Mesothelial cell of epicardium (in vitro differentiated cells): ENCODE results near the gene TSNAXIP1. TPM values are rescaled to one million over a fixed set of nuclear protein-coding genes. Genes with fewer than 3 reads are reported as not detected.
A peak's percentile ranks its signal among the peaks of the same experiment; 100 is the strongest.

Source experiments
- DNase-seq, 2 experiments: peaks; one replicate each; pipeline ENCODE4 v3.0.0; 2021; ENCODE audit warnings: low spot score in 2 of 2; ENCODE audit not compliant: unreplicated experiment in 2 of 2
- H3K27ac Mint-ChIP-seq: 2 replicates; pipeline ENCODE4 v1.8.0; 2021; ENCODE audit warnings: mixed read lengths
- H3K27me3 Mint-ChIP-seq: 2 replicates; pipeline ENCODE4 v1.8.0; 2021; ENCODE audit warnings: low read depth, mixed read lengths
- H3K36me3 Mint-ChIP-seq: 2 replicates; pipeline ENCODE4 v1.8.0; 2021; ENCODE audit warnings: mixed read lengths
- H3K4me1 Mint-ChIP-seq: 2 replicates; pipeline ENCODE4 v1.8.0; 2021; ENCODE audit warnings: mixed read lengths
- H3K4me3 Mint-ChIP-seq: 2 replicates; pipeline ENCODE4 v1.8.0; 2021; ENCODE audit warnings: mild to moderate bottlenecking, moderate library complexity, mixed read lengths
- H3K9me3 Mint-ChIP-seq: 2 replicates; pipeline ENCODE4 v1.8.0; 2021; ENCODE audit warnings: mixed read lengths
- CTCF ChIP-seq: fragments of 200-600 bp; sonication (generic); IDR thresholded peaks from one replicate; pipeline ENCODE4 v1.5.0; 2021; ENCODE audit warnings: antibody characterized with exemption; ENCODE audit not compliant: unreplicated experiment
- total RNA-seq: library from RNA; stranded (reverse); gene quantifications from 3 replicates; pipeline ENCODE4 v1.2.1, GENCODE V29; 2021

Gene TSNAXIP1
- total RNA-seq, 1 donor from 2014 or later = 4.8 TPM

- Mint-ChIP-seq H3K36me3 (peaks cover 10% of the 10 kb centered on the region), H3K27me3 (no peaks in the 10 kb centered on the region), H3K4me3 (peak within 1 kb of the TSS; percentile 94), H3K4me1 (peaks cover 15% of the 10 kb centered on the region), H3K9me3 (no peaks in the 10 kb centered on the region), H3K27ac (peak within 1 kb of the TSS; percentile 94)
- DNase-seq = peak; percentile 41 to 76
- no peak for TF ChIP-seq CTCF
Observed at GRCh38 chr16:67872631-67873434, 66.1 kb downstream of the TSNAXIP1 start, which contains the start of gene EDC4. Gene EDC4, plus strand, starts transcription at chr16:67873052. Its CDS starts 210 bp downstream, at chr16:67873262.

DNA sequence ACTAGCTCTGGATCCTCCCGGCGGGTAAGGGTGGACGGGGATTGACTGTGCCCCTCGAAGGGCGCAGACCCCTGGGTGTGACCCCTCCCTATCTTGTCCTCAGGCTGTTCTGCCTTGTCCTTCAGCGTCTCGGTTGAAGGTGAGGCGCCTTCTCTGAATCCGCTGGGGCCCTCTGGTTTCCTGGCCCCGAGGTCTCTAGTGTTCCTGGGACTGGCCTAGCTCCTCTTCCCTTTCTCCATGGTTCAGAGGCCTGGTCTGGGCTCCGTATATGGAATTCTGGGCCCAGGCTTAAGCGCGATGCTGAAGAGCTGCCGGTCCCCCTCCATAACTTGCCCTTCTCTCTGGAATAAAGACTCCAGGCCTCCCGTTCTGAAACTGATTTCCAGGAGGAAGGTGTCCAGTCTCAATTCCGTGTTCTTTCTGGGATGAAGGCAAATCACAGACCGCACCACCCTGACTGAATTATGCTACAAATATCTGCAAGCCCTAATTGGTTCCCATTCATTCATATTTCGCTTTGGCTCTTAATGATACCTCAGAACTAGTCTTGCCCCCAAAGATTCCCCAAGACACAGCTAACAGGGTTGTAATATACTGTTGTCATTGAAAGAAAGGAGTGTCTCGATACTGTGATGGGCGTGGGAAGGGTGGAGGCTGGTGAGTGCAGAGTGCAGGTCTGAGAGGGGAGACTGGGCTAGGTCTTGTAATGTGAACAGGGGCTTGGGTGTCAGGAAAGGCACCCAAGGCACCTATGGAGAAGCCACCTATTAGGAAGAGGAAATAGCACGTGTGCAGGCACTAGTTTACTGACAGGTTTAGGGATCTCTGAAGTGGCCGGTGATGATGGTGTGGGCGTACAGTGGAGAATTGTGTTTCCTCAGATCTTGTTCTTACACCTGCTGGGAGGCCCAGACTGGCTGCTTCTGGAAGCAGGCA is 67.0 kb downstream of the TSNAXIP1 start:
- Mint-ChIP-seq H3K4me1 (peaks cover 15% of the 10 kb centered on the region), H3K4me3 (peak overlapping the region; percentile 94), H3K27me3 (no peaks in the 10 kb centered on the region), H3K27ac (peak overlapping the region; percentile 94), H3K36me3 (peaks cover 10% of the 10 kb centered on the region), H3K9me3 (no peaks in the 10 kb centered on the region)
- TF ChIP-seq CTCF = no peak
- DNase-seq = no peak

DNA sequence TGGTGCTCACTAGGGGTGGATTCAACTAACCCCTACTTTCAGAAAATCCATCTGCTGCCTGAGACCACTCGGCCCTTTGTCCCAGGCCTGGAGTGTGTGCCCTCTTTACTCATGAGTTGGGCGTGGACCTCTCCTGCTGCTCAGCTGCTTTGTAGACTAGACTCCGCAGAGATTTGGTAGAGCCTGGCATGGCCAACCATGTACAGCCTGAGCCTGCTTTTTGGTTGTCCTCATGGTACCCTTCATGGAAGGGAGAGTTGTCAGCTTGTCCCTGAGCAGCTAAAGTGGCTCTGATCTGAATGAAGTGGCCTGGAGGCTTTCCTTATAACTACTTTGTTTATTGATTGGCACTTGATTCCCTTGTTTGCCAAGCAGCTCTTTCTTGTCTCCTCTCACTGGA is 67.7 kb downstream of the TSNAXIP1 start:
- Mint-ChIP-seq H3K9me3 (no peaks in the 10 kb centered on the region), H3K27ac (peak overlapping the region; percentile 94), H3K36me3 (peaks cover 14% of the 10 kb centered on the region), H3K4me3 (peak overlapping the region; percentile 94), H3K27me3 (no peaks in the 10 kb centered on the region), H3K4me1 (peaks cover 15% of the 10 kb centered on the region)
- TF ChIP-seq CTCF = no peak
- no peak for DNase-seq

GRCh38 chr16:67877064-67877463 is 70.4 kb downstream of the TSNAXIP1 start:
- Mint-ChIP-seq H3K4me3 (no peak overlapping the region), H3K27me3 (no peaks in the 10 kb centered on the region), H3K36me3 (peaks cover 19% of the 10 kb centered on the region), H3K9me3 (no peaks in the 10 kb centered on the region), H3K4me1 (peaks cover 15% of the 10 kb centered on the region), H3K27ac (no peak overlapping the region)
- no peak for DNase-seq
- TF ChIP-seq CTCF = no peak

Other genes with a start within 250 kb of the TSNAXIP1 start
- 58.0 to 61.4 TPM (median 60.5 TPM) in 3 replicates for gene CTCF, start 244.4 kb upstream of the TSNAXIP1 start, total RNA-seq
- 6.7 to 10.2 TPM (median 8.0 TPM) in 3 replicates for gene CARMIL2, start 161.7 kb upstream of the TSNAXIP1 start, total RNA-seq
- 24.5 to 27.9 TPM (median 25.8 TPM) in 3 replicates for gene ACD, start 146.6 kb upstream of the TSNAXIP1 start, total RNA-seq
- 1.9 to 2.2 TPM (median 1.9 TPM) in 3 replicates for gene PARD6A, start 145.9 kb upstream of the TSNAXIP1 start, total RNA-seq
- 11.7 to 13.0 TPM (median 12.8 TPM) in 3 replicates for gene ENKD1, start 140.1 kb upstream of the TSNAXIP1 start, total RNA-seq
- gene C16orf86, start 140.1 kb upstream of the TSNAXIP1 start, total RNA-seq = 1.2 to 2.0 TPM (median 1.8 TPM) in 3 replicates
- gene GFOD2, start 87.6 kb upstream of the TSNAXIP1 start, total RNA-seq = 22.8 to 27.0 TPM (median 26.1 TPM) in 3 replicates
- 24.0 to 26.8 TPM (median 24.5 TPM) in 3 replicates for gene RANBP10, start 329 bp upstream of the TSNAXIP1 start, total RNA-seq
- 27.6 to 28.6 TPM (median 28.1 TPM) in 3 replicates for gene THAP11, start 35.4 kb downstream of the TSNAXIP1 start, total RNA-seq
- 130 to 141 TPM (median 132 TPM) in 3 replicates for gene NUTF2, start 40.0 kb downstream of the TSNAXIP1 start, total RNA-seq
- gene CENPT, start 40.8 kb downstream of the TSNAXIP1 start, total RNA-seq = 71.5 to 73.8 TPM (median 73.8 TPM) in 3 replicates
- 71.7 to 83.4 TPM (median 80.2 TPM) in 3 replicates for gene EDC4, start 66.2 kb downstream of the TSNAXIP1 start, total RNA-seq
- 0.66 to 0.99 TPM in 2 of 3 replicates, not detected in the other for gene NRN1L, start 78.0 kb downstream of the TSNAXIP1 start, total RNA-seq
- 41.5 to 44.5 TPM (median 43.3 TPM) in 3 replicates for gene PSKH1, start 86.4 kb downstream of the TSNAXIP1 start, total RNA-seq
- 1.00 to 1.5 TPM (median 1.4 TPM) in 3 replicates for gene CTRL, start 125.0 kb downstream of the TSNAXIP1 start, total RNA-seq
- 14.0 to 17.2 TPM (median 16.7 TPM) in 3 replicates for gene PSMB10, start 130.0 kb downstream of the TSNAXIP1 start, total RNA-seq
- 68.5 to 73.8 TPM (median 68.8 TPM) in 3 replicates for gene LCAT, start 137.2 kb downstream of the TSNAXIP1 start, total RNA-seq
- gene SLC12A4, start 161.7 kb downstream of the TSNAXIP1 start, total RNA-seq = 129 to 155 TPM (median 140 TPM) in 3 replicates
- not detected in 3 replicates for gene DPEP3, start 173.6 kb downstream of the TSNAXIP1 start, total RNA-seq
- gene DPEP2, start 192.6 kb downstream of the TSNAXIP1 start, total RNA-seq = not detected in 3 replicates
- gene DPEP2NB, start 209.0 kb downstream of the TSNAXIP1 start, total RNA-seq = not detected in 3 replicates
- gene DDX28, start 216.3 kb downstream of the TSNAXIP1 start, total RNA-seq = 11.8 to 12.5 TPM (median 11.9 TPM) in 3 replicates
- gene DUS2, start 216.4 kb downstream of the TSNAXIP1 start, total RNA-seq = 18.1 to 20.8 TPM (median 19.4 TPM) in 3 replicates